HCT116 (cell line): ENCODE data around the gene SEC24D. TPM values are rescaled to one million over a fixed set of nuclear protein-coding genes. Genes with fewer than 3 reads are reported as not detected.

Source experiments
- ATAC-seq: fragments of 200-7000 bp; cut with Tn5 transposase; 2 replicates; pipeline ENCODE4 v1.9.1; 2020; ENCODE audit warnings: mild to moderate bottlenecking, moderate library complexity
- BruUV-seq: library from RNA; stranded (reverse); fragments of 400-500 nt; replicated peaks from 2 replicates; lab custom pipeline; 2021; lab: Mats Ljungman, UMichigan
- CTCF ChIA-PET: fragments of 300-600 bp; sonication (Branson Sonifier 250); formaldehyde crosslinking; loops from one replicate; lab custom pipeline; 2021; ENCODE audit warnings: antibody characterized with exemption; lab: Charles Lee
- POLR2A ChIA-PET: fragments of 300-600, 350-600 bp; sonication (Branson Sonifier 250); formaldehyde crosslinking; loops from one replicate; lab custom pipeline; 2021; ENCODE audit warnings: antibody characterized with exemption; lab: Charles Lee
- RAD21 ChIA-PET, 2 experiments: fragments of 300-600 bp; sonication (Branson Sonifier 250); formaldehyde crosslinking; loops; one replicate each; lab custom pipeline; 2023; ENCODE audit warnings: low total read pairs in 2 of 2; ENCODE audit not compliant: uncharacterized antibody in 2 of 2, unreplicated experiment in 2 of 2, low non-redundant PET in 1 of 2; lab: Charles Lee
- DNase-seq: peaks from one replicate; pipeline ENCODE4 v3.0.0-alpha.2; 2010; ENCODE audit warnings: low read depth, low spot score
- H2AFZ ChIP-seq: fragments of 200-600 bp; shearing (Covaris generic), sonication (generic); 2 replicates; pipeline ENCODE4 v1.6.1; 2017; ENCODE audit warnings: low read depth, mixed run types, mixed read lengths, antibody characterized with exemption, low read length; ENCODE audit not compliant: poor library complexity, severe bottlenecking
- H3K27ac ChIP-seq: 2 replicates; pipeline ENCODE4 v1.5.1; 2012; ENCODE audit warnings: low read depth, low read length
- H3K27me3 ChIP-seq: fragments of 200-600 bp; sonication (generic); 2 replicates; pipeline ENCODE4 v1.6.1; 2016; ENCODE audit warnings: mixed run types, low read length, mixed read lengths; ENCODE audit not compliant: insufficient read depth
- H3K36me3 ChIP-seq, 2 experiments: fragments of 200-500 bp in 1 of 2; fragments of 200-600 bp in 1 of 2; sonication (Bioruptor generic) in 1 of 2; sonication (generic) in 1 of 2; 2 replicates each; pipeline versions ENCODE4 v1.5.1 to v1.6.1; 2014 to 2016; ENCODE audit warnings: low read length in 2 of 2, inconsistent platforms in 1 of 2, mixed read lengths in 1 of 2, mixed run types in 1 of 2; ENCODE audit not compliant: insufficient read depth in 2 of 2, control insufficient read depth in 1 of 2
- H3K4me1 ChIP-seq, 2 experiments: fragments of 200-600 bp in 1 of 2; sonication (generic) in 1 of 2; 2 replicates each; pipeline versions ENCODE4 v1.5.1 to v1.6.1; 2012 to 2017; ENCODE audit warnings: low read length in 2 of 2, inconsistent platforms in 1 of 2, mild to moderate bottlenecking in 1 of 2, mixed read lengths in 1 of 2, mixed run types in 1 of 2, moderate library complexity in 1 of 2; ENCODE audit not compliant: insufficient read depth in 2 of 2, control insufficient read depth in 1 of 2
- H3K4me2 ChIP-seq: fragments of 200-600 bp; sonication (generic); 2 replicates; pipeline ENCODE4 v1.6.1; 2017; ENCODE audit warnings: mixed run types, low read length, mixed read lengths
- H3K4me3 ChIP-seq, 2 experiments: fragments of 200-600 bp in 1 of 2; sonication (generic) in 1 of 2; replicated peaks in 1 of 2; 2 replicates each; pipeline ENCODE4 v1.5.1; 2011 to 2016; ENCODE audit warnings: low read length in 2 of 2, control low read depth in 1 of 2, low read depth in 1 of 2, mild to moderate bottlenecking in 1 of 2, mixed read lengths in 1 of 2, mixed run types in 1 of 2
- H3K79me2 ChIP-seq: fragments of 200-600 bp; sonication (generic); 2 replicates; pipeline ENCODE4 v1.6.1; 2017; ENCODE audit warnings: mild to moderate bottlenecking, mixed run types, low read length, moderate library complexity, mixed read lengths; ENCODE audit not compliant: insufficient read depth
- H3K9ac ChIP-seq: fragments of 200-600 bp; sonication (generic); 2 replicates; pipeline ENCODE4 v1.6.1; 2016; ENCODE audit warnings: low read length, mixed read lengths
- H3K9me2 ChIP-seq: fragments of 200-600 bp; sonication (generic), shearing (Covaris generic); 2 replicates; pipeline ENCODE4 v1.6.1; 2017; ENCODE audit warnings: mixed run types, mild to moderate bottlenecking, moderate library complexity; ENCODE audit not compliant: insufficient read depth
- H3K9me3 ChIP-seq, 2 experiments: fragments of 200-500 bp in 1 of 2; fragments of 200-600 bp in 1 of 2; sonication (Bioruptor generic) in 1 of 2; sonication (generic) in 1 of 2; 2 replicates each; pipeline ENCODE4 v1.6.1; 2014 to 2017; ENCODE audit warnings: low read length in 2 of 2, mixed read lengths in 2 of 2, inconsistent platforms in 1 of 2, low read depth in 1 of 2, mild to moderate bottlenecking in 1 of 2, mixed run types in 1 of 2, moderate library complexity in 1 of 2; ENCODE audit not compliant: control insufficient read depth in 1 of 2, insufficient read depth in 1 of 2
- H4K20me1 ChIP-seq: fragments of 200-600 bp; sonication (generic), shearing (Covaris generic); 2 replicates; pipeline ENCODE4 v1.6.1; 2017; ENCODE audit warnings: mixed run types, mild to moderate bottlenecking, moderate library complexity; ENCODE audit not compliant: insufficient read depth
- ATF3 ChIP-seq: IDR thresholded peaks from 2 replicates; pipeline ENCODE4 v1.6.1; 2012
- CBX3 ChIP-seq: IDR thresholded peaks from 2 replicates; pipeline ENCODE4 v1.6.1; 2012; ENCODE audit warnings: low read depth
- CTCF ChIP-seq, 3 experiments: fragments of 200-600 bp in 1 of 3; sonication (generic) in 1 of 3; IDR thresholded peaks in 2 of 3; conservative IDR thresholded peaks in 1 of 3; 2 replicates each; pipeline ENCODE4 v1.5.1; 2012 to 2017; ENCODE audit warnings: low read depth in 2 of 3, low read length in 2 of 3, antibody characterized with exemption in 1 of 3, borderline replicate concordance in 1 of 3, control low read depth in 1 of 3, mild to moderate bottlenecking in 1 of 3, mixed read lengths in 1 of 3, mixed run types in 1 of 3, moderate library complexity in 1 of 3; ENCODE audit not compliant: insufficient read depth in 1 of 3
- EGR1 ChIP-seq: IDR thresholded peaks from 2 replicates; pipeline ENCODE4 v1.6.1; 2012; ENCODE audit warnings: low read depth
- EZH2 ChIP-seq: fragments of 200-600 bp; sonication (generic); IDR thresholded peaks from 2 replicates; pipeline ENCODE4 v1.6.1; 2017; ENCODE audit warnings: antibody characterized with exemption, mixed run types
- FOSL1 ChIP-seq: IDR thresholded peaks from 2 replicates; pipeline ENCODE4 v1.6.1; 2012; ENCODE audit warnings: low read depth
- MAX ChIP-seq: IDR thresholded peaks from 2 replicates; pipeline ENCODE4 v1.6.1; 2012
- POLR2A ChIP-seq: IDR thresholded peaks from 2 replicates; pipeline ENCODE4 v1.7.0; 2011; ENCODE audit warnings: borderline replicate concordance; ENCODE audit not compliant: insufficient read depth, insufficient read length; ENCODE audit errors: extremely low read depth
- POLR2AphosphoS5 ChIP-seq: IDR thresholded peaks from 2 replicates; pipeline ENCODE4 v1.6.1; 2011; ENCODE audit warnings: mild to moderate bottlenecking, low read depth, low read length, moderate library complexity
- RAD21 ChIP-seq: IDR thresholded peaks from 2 replicates; pipeline ENCODE4 v1.6.1; 2012; ENCODE audit warnings: low read depth, mild to moderate bottlenecking
- TCF7L2 ChIP-seq: IDR thresholded peaks from 2 replicates; pipeline ENCODE4 v1.7.0; 2011; ENCODE audit warnings: borderline replicate concordance, inconsistent platforms; ENCODE audit not compliant: insufficient read depth, insufficient read length; ENCODE audit errors: extremely low read depth
- YY1 ChIP-seq: IDR thresholded peaks from 2 replicates; pipeline ENCODE4 v1.6.1; 2011; ENCODE audit warnings: low read length, low read depth, moderate library complexity, mild to moderate bottlenecking; ENCODE audit not compliant: insufficient replicate concordance; ENCODE audit errors: extremely low read depth
- ZNF274 ChIP-seq: fragments of 200-500 bp; sonication (Bioruptor generic); IDR thresholded peaks from 2 replicates; pipeline ENCODE4 v1.6.1; 2014; ENCODE audit warnings: mild to moderate bottlenecking, low read depth, low read length, inconsistent platforms
- intact Hi-C: fragments of 100-400 bp; cut with micrococcal nuclease; formaldehyde crosslinking; loops from 2 replicates; pipeline ENCODE4 v1.10.0; 2022
- total RNA-seq: library from RNA; stranded (reverse); gene quantifications from one replicate; pipeline ENCODE4 v1.2.1, GENCODE V29; 2021; ENCODE audit not compliant: unreplicated experiment

Gene SEC24D
- total RNA-seq, 1 experiment from 2014 or later = 28.5 TPM

- Histone ChIP-seq H3K9me3 (no peaks in the 10 kb centered on the region), H4K20me1 (no peaks in the 10 kb centered on the region), H3K4me3 (no peak overlapping the region), H3K9ac (no peak overlapping the region), H3K9me2 (no peaks in the 10 kb centered on the region), H3K79me2 (no peaks in the 10 kb centered on the region), H3K27me3 (no peaks in the 10 kb centered on the region), H3K4me2 (no peak overlapping the region), H3K36me3 (no peaks in the 10 kb centered on the region), H3K27ac (no peak overlapping the region), H2AFZ (no peak overlapping the region), H3K4me1 (no peaks in the 10 kb centered on the region)
- ChIA-PET RAD21 (no interaction called here), CTCF (no interaction called here), POLR2A (no interaction called here)
- intact Hi-C loops = no loop called here
- BruUV-seq = no TSS peak
- DNase-seq (no peak), ATAC-seq (no peak)
- TF ChIP-seq FOSL1 (no peak), POLR2A (no peak), ZNF274 (no peak), EGR1 (no peak), POLR2AphosphoS5 (no peak)
Measured at GRCh38 chr4:118788911-118789310, 47.0 kb downstream of the SEC24D start.

- H3K9ac ChIP-seq = no peak overlapping the region
- H3K27me3 ChIP-seq = no peaks in the 10 kb centered on the region
- H3K4me3 ChIP-seq = no peak overlapping the region
- no peak overlapping the region for H3K4me2 ChIP-seq
- no peaks in the 10 kb centered on the region for H3K4me1 ChIP-seq
- ChIA-PET RAD21 (no interaction called here), POLR2A (no interaction called here), CTCF (no interaction called here)
- H2AFZ ChIP-seq = no peak overlapping the region
- H3K36me3 ChIP-seq = no peaks in the 10 kb centered on the region
- no peak overlapping the region for H3K27ac ChIP-seq
- intact Hi-C loops = no loop called here
- no TSS peak for BruUV-seq
- DNase-seq (no peak), ATAC-seq (no peak)
- no peaks in the 10 kb centered on the region for H3K9me3 ChIP-seq
- no peaks in the 10 kb centered on the region for H3K79me2 ChIP-seq
- TF ChIP-seq CTCF (IDR thresholded peaks at IDR 0.05 in 2 of 3, conservative IDR thresholded peaks at IDR 0.05 in 1 of 3; ENCODE audit: borderline replicate concordance in 1 of 3, insufficient read depth in 1 of 3, low read depth in 2 of 3, low read length in 2 of 3) (no peak), EZH2 (no peak), EGR1 (no peak), ATF3 (no peak), RAD21 (no peak), TCF7L2 (no peak), CBX3 (no peak), YY1 (no peak), FOSL1 (no peak), MAX (no peak)
- no peaks in the 10 kb centered on the region for H3K9me2 ChIP-seq
- H4K20me1 ChIP-seq = no peaks in the 10 kb centered on the region
Measured at GRCh38 chr4:118787844-118788380, 48.0 kb downstream of the SEC24D start.
